HG03066 (cell line): ENCODE data around the gene KCNK18.

Experiments used
- ATAC-seq: cut with Tn5 transposase; IDR thresholded peaks from one replicate; pipeline ENCODE4 v1.9.1; 2021; ENCODE audit warnings: low read depth; ENCODE audit not compliant: unreplicated experiment

KCNK18 gene

DNA sequence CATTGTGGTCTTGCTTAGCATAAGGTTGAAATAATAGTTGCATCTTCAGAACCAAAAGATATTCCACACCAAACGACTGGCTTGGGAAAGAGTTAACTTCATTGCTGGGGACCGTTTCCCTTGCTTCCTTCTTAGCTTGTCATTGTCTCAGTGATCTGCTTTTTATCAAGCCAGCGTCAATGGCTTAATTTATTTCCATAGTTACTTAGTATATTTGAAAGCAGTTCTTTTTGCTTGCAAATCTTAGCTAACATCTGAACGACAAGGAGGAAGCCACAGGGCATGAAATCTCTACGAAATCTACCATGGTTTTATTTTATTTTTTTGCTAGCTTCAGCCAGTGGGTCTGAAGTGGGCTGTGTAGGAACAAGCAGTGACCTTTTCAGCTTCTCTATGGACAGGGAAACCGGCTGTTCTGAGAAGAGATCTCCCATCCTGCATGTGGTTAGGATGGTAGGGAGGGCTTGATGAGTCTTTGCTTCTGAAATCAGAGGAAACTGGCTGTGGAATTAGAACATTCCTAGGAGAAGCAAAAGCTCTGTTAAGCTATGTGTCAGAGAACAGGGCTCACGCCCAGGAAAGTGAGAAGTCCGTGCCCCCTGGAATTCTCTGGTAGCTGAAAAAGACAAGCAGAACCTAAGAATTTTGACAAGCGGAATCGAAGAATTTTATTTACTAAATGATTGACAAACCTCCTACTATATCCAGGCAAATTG lies 51.6 kb downstream of the KCNK18 start:
- no peak for ATAC-seq

DNA sequence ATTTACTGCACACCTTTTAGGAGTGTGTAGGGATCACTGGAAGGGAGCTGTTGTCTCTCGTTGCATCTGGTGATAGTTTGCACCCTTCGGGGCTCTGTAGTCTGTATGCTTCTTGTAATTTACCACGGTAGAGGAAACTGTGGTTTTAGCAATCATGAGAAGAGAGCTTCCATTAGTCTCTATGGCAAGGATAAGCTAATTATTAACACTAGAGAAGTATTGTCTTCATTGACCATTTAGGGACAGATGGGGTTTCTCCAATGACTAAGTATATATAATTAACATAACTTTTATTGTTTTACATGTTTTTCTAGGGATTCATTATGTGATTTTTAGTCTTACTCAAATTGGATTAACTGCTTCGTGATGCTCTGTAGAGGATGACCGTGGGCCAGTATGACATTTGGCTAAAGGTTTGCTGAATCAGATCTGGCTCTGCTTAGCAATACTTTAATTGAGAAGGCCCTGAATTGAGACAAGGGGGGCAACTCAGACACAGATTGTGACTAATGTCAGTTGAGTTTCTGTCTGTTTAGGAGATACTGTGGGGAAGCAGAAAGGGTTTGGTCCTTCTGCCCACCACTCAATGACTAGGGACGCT lies 52.3 kb downstream of the KCNK18 start:
- ATAC-seq: no peak

DNA sequence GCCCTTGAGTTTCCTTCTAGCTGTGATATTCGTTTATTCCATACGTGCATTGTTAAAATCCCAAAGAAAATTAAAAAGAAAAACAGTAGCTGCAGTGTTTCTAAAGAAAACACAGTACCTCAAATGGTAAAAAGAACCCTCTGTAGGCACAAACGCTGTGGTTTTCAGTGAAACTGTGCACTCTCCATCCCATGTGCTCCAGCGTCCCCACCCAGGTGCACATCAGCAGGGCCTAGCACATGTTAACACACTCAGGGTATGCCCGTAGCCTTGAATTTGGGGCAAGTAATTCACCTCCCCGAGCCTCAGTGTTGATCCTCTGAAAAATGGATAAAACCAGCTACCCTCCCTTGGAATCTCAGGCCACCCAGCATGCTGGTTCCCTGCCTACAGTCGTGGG lies 53.1 kb downstream of the KCNK18 start:
- ATAC-seq: no peak

DNA sequence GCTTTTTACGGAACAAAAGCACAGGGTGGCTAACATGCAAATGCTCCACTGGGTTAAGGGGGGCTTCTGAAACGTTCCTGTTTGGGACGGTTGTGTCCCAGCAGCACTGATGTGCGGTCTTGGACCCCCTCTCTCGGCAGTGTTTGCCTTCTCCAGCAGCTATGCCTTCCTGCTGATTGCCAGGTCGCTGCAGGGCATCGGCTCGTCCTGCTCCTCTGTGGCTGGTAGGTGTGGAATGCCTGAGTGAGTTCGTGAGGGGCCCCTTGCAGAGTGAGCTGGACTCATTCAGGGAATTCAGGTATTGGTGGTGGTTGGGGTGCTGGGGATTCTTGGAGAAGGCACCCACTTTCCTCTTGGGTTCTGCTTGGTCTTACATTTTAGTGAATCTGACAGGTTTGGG lies 56.6 kb downstream of the KCNK18 start:
- no peak for ATAC-seq

DNA sequence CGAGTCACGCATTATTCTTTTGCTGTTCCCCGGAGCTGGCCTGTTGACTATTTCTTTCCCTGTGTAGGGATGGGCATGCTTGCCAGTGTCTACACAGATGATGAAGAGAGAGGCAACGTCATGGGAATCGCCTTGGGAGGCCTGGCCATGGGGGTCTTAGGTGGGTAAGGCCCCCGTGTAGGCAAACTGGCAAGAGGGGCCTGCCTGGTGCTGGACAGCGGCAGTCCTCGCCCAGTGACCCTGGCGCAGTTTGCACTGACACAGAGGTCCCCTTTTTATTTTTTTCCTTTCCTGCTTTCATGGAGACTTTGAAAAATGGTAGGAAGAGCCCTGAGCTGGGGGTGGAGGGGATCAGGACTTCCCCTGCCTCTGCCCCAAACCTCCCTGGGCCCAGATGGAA lies 57.0 kb downstream of the KCNK18 start:
- no peak for ATAC-seq

DNA sequence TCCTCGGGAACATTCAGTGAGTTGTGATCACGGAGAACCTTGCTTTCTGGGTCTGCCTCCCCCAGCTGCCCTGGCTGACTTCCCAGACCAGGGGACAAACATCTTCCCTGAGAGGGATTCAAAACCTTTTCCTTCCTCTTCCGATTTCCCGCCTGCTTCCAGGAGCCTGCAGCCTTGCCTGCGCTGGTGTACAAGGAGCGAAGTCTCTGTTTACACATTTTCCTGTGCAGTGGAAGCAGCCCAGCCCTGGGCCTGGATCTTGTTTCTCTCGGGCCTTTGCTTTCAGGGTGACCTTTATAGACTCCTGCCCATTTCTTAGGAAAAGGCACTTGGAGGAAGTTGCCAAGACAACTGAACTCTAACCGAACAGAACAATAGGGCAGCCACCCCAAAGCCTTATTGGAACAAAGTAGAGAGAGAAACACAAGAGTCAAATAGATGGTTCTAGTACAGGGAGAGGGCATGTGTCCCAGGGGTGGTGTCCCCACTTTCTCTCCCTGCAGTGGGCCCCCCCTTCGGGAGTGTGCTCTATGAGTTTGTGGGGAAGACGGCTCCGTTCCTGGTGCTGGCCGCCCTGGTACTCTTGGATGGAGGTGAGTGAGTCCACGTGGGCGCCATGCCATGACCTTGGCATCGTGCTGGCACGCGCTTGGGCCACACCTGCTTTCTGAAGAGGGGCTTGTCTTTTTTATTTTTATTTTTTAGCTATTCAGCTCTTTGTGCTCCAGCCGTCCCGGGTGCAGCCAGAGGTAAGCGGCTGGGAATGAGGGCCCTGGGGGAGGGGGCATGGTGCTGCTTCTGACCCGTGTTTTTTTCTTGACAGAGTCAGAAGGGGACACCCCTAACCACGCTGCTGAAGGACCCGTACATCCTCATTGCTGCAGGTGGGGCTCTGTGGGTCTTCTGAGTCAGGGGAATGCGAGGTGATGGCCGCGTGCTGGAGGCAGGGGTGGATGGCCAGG lies 57.8 kb downstream of the KCNK18 start:
- ATAC-seq: no peak

DNA sequence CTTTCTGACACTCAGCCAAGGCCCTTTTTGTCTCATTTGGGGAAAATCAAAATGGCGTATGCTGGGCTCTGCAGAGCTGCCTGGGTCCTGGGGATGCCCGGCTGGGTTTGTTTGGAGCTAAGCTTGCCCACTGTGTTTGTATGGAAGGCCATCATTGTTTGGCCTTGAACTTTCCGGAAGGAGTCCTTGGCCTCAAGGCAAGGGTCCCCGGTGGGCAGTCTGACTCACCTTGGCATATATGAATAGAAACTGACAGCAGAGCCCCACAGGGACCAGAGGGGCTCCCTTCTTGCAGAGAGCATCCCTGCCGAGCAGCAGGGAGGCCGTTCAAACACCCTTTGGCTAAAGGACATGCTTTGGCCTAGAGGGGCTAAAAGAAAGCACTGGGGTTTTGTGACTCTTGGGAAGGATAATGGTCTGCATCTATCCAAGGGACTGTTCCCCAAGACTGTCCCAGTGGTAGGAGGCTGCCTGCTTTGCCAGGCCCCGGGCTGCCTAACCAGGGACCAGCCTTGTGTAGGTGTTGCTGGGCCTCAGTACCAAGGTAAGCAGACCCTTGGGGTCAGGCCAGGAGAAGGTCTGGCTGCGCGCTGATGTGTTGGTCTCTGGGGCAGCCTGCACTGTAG lies 58.7 kb downstream of the KCNK18 start:
- ATAC-seq: no peak

DNA sequence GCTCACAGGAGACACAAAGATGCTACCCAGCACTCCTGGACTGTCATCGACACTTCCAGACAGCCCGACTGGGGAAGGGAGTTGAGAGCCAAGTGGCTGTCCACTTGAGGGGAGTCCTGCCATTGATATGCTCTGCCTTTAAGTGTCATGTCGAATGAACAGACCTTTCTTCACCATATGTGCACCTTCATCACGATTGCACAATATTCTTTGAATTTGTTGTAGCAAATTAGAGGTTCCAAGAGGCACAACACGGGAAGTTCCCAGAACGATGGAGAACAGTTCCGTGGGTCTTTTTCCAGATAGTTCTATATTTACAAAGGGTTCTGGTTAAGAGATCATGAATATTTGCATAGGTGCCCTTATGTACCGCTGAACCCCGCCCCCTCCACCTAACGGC lies 59.6 kb downstream of the KCNK18 start:
- no peak for ATAC-seq

DNA sequence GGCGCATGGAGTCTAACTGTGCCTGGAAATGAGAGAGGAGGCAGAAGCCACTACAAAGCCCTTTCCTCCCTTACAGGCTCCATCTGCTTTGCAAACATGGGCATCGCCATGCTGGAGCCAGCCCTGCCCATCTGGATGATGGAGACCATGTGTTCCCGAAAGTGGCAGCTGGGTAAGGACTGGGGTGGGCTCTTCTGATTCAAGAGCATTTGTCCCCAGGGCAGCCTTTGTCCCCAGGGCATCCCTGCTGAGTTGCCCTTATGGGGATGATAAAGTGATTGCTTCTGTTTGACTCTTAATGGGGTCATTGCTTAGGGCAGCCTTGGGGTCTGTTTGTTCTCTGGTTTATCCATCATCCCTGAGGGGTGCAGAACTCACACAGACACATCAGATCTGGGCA lies 60.4 kb downstream of the KCNK18 start:
- no peak for ATAC-seq

DNA sequence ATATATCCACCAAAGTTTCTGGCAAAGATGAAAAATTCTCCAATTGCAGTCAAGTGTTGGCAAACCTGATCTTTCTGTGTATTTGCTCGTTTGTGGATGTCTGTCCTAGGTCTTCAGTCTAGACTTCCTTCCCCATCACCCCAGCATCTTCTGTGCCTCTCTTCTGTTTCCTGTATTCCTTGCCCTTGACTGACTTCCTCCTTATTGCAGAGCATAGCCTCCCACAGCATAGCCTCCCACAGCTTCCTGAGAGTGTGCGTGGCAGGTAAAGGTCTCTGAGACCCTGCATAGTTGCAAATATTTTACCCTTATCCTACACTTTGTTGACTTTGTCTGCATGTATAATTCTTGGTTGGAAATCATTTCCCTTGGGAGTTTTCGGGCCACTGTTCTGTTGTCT lies 62.0 kb downstream of the KCNK18 start:
- ATAC-seq: no peak
